Erythroblast (primary cell): ENCODE results near the gene FNBP1L.

Source experiments
- GATA1 ChIP-seq: IDR thresholded peaks from 2 replicates; pipeline ENCODE4 v1.6.1; 2011; ENCODE audit warnings: low read depth, mild to moderate bottlenecking, control low read depth, low read length, moderate library complexity
- POLR2A ChIP-seq: IDR thresholded peaks from 2 replicates; pipeline ENCODE4 v1.6.1; 2011; ENCODE audit warnings: mild to moderate bottlenecking, low read length

DNA sequence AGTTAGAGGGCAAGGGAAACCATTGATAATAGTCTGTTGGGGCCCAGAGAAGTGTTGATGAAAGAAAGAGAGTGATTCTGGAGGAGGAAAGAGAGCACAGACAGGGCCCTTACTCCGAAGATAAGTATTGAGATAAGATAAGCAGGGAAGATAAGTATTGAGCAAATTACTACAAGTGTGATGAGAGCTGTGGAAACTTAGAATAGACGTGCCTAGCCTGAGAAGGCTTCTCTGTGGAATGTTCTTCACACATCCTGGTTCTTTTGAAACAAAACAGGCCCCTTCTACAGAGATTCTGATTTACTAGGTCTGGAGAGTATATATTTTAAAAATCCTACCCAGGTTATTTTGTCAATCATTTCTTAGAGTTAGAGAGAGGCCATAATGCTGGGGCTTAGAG is 26.4 kb downstream of the FNBP1L start:
- TF ChIP-seq POLR2A (no peak), GATA1 (no peak)
